HG03060 (cell line): ENCODE results near the gene C12orf57.

Experiments
- ATAC-seq: cut with Tn5 transposase; IDR thresholded peaks from one replicate; pipeline ENCODE4 v1.9.1; 2021; ENCODE audit warnings: low read depth, moderate number of reproducible peaks; ENCODE audit not compliant: unreplicated experiment

Gene C12orf57

DNA sequence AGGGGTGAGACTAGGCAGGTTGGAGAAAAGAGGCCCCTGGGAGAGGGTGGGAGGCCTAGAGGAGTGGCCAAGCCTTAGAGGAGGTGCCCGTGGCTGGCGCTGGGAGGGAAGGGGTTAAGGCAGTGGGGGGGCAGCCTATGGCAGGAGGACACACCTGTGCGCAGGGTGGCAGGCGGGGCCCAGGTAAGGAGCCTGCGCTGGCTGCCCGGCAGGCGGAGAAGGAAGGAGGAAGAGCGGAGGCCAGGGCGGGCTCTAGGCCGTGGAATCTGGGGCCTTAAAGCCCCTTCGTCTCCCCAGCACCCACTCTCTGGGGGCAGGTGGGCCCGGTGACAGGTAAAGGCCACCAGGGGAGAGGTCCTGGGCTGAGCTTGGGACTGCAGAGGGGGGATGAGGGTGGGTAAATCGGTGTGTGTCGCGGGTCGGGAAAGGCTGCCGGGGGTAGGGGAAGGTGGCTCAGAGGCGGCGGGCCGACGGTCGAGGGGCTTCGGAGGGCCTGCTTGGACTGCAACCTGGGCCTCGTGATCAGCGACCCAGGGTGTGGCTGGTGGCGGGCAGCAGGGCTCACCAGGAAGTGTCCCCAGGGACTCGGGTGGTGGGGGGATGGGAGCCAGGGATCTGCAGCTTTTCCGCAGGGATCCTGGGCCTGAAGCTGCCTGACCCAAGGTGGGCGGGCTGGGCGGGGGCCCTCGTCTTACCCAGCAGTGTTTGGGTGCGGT lies 19.4 kb downstream of the C12orf57 start:
- ATAC-seq = no peak

DNA sequence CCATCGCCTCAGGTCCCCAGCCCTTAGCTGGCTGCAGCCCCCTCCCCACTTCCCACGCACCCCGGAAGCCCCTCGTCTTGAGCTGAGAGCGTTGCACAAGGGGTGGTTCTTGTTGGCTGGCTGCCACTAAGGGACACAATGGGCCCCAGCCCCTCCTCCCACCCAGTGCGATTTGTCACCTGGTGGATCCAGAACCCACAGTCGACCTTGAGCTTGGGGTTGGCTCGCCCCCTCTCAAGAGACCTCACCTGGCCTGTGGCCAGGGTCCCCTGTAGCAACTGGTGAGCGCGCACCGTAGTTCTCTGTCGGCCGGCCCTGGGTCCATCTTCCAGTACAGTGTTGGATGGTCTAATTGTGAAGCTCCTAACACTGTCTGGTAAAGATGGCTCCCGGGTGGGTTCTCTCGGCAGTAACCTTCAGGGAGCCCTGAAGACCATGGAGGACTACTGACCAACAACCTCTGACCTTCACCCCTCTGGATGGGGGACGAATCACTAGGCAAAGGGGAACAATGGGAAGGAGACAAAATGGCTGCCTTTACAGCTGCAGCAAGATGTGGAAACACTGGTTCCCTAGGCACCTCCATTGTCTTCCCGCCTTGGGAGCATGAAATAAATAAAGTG lies 20.1 kb downstream of the C12orf57 start:
- no peak for ATAC-seq

- ATAC-seq = no peak
These were observed 20.8 kb downstream of the C12orf57 start for GRCh38 chr12:6964605-6965025.

DNA sequence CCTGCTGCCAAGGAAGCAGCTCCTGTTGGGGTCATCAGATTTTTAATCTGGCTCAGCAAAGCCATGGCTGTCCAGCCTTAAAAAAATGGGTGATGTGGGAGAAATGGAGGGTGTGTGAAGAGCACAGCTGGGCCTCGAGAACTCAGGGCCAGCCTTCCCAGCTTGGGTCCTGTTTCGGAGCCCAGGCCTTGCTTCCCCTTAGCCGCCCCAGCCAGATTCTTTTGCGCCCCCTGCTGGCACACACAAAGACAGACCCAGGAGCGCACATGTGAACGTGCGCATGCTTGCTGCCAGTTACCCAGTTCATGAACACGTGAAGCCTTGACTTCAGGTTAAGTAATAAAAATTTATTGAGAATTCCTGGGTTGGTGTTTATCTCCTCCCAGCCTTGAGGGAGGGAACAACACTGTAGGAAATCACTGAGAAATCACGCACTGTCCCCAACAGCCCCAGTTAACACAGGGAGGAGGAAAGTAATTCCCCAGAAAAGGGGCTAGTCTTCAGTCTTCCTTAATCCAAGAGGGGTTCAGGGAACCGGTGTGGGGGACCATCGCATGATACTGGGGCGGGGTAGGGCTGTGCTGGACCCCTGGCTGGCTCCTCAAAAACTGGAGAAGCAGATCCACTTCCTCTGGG lies 21.3 kb downstream of the C12orf57 start:
- no peak for ATAC-seq

DNA sequence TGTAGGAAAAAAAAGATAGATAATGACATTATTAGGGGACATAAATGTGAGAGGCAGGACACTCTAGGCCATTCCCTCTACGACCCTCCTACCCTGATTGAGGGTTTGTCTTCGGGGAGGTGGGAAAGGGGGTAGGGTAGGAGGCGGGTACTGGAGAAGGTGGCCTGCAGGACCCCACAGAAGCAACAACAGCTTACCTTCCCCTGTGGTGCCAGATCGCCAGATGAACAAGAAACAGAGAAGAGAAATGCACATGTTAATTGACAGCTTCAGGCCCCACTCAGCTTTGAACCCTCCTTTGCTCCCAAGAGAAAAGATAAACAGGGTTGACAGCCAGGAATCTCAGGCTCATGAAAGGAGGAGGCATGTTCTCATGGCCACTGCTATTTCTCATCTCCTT lies 21.9 kb downstream of the C12orf57 start:
- ATAC-seq = no peak

DNA sequence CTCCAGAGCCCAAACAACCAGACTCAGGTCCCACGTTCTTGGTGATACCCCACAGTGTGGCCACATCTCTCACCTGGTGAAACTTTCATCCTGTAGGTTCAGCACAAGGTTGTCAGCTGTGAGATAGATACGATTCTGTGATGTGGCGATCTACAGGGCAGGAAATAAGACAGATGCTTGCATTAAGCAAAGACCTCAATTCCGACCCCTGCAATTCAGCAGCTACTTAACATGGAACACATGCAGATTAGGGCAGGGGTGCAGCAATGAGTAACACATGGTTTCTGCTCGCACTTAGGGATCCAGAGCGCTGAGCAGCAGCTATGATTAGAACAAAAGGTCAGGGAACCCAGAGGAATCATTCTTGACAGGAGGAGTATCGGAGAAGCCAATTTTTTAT lies 22.5 kb downstream of the C12orf57 start:
- ATAC-seq = no peak

DNA sequence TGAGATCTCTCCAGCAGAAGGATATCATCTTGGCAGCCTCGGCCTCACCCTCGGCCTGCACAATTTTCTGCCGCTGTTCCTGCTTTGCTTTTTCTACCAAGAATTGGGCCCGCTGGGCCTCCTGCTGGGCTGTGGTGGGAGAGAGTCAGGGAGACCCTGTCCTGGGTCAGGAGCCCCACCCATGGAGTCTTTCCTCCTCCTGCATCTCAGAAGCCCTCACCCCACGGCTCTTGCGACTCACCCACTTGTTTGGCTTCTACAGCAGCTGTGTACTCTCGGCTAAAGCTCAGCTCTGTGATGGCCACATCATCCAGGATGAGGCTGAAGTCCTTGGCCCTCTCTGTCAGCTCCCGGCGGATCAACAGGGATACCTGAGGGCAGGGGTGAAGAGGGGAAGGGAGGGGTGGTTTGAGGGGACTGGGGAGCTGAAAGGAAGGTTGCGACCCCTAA lies 23.9 kb downstream of the C12orf57 start:
- no peak for ATAC-seq

- no peak for ATAC-seq
These were observed 24.6 kb downstream of the C12orf57 start for GRCh38 chr12:6968426-6968825.

DNA sequence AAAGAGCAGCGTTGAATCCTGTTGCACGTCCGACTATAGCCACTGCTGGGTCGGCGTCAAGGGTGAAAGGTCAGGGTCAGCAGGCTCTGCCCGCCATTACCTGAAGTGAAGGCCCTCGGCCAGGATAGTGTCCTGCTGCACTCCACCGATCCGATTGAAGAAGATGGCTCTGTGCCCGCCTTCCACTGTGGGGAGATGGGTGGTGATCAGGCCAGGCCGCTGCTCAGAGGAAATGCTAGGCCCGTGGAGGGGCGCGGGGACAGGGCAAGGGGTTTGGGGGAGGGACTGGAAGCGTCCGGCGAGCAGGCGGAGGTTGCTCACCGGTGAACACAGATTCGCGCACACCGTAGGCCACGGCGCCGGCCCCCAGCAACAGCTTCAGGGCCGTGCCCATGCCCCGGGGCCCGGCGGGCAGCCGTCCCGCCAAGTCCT lies 26.3 kb downstream of the C12orf57 start:
- peak; percentile 3 for ATAC-seq

DNA sequence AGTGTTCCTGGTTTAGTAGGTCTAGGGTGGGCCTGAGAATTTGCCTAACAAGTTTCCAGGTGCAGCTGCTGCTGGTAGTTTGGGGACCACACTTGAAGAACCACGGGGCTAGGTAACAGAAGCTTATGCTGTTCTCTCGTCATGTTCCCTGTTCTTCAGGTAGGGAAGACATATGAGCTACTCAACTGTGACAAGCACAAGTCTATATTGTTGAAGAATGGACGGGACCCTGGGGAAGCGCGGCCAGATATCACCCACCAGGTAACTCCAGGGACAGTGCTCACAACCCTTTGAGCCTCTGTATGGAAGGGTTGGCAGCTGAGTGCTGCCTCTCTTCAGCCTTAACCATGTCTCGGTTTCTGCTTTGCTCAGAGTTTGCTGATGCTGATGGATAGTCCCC lies 30.4 kb downstream of the C12orf57 start:
- ATAC-seq = no peak

- ATAC-seq = no peak
These were observed 31.6 kb downstream of the C12orf57 start for GRCh38 chr12:6975297-6976032.

- ATAC-seq = no peak
These were observed 33.8 kb downstream of the C12orf57 start for GRCh38 chr12:6977653-6978052.

DNA sequence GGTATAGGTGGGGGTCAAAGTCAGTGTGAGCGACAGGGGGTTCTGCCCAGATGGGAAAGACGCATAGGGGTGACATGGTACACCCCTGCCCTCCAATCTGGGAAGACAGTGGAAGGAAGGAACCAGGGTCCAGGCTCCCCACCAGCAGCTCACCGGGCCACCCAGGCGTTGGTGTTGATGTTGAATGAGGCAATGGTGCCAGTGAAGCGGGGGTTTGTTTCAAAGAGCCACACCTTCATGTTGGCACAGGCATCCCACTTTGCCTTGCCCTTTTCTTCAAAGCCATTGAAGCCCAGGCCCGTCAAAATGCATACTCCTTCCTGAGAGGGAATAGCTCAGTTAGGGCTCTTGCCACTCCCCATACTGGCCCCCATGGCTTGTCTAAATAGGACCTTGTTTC lies 34.4 kb downstream of the C12orf57 start:
- no peak for ATAC-seq

DNA sequence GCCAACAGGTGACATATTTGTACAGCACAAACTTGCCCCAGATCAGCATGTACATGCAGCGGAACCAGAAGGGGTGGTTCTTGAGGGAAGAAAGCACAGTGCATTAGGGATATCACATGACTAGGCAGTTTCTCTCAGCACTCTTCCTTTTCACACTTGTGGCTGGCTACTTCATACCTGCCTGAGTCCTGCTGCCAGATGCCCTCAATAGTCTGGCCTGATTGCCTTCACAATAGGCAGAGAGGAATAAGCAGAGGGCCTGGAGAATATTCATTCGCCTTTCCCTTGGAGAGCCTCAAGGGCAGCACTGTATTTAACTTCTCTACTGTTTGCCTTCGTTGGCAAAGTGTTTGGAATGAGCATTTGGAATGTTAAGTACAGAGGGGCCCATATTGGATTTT lies 34.8 kb downstream of the C12orf57 start:
- no peak for ATAC-seq

- no peak for ATAC-seq
These were observed 35.2 kb downstream of the C12orf57 start for GRCh38 chr12:6979021-6979420.

- ATAC-seq = no peak
These were observed 35.6 kb downstream of the C12orf57 start for GRCh38 chr12:6979453-6979852.

DNA sequence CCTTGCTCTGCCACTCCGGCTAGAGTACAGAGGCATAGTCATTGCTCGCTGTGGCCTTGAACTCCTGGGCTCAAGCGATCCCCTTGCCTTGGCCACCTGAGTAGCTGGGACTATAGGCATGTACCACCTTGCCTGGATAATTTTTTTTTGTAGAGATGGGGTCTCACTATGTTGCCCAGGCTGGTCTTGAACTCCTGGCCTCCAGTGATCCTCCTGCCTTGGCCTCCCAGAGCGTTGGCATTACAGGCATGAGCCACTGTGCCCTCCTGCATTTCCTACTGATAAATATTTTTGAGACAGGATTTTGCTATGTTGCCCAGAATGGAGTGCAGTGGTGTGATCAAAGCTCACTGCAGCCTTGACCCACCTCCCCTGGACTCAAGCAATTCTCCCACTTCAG lies 36.3 kb downstream of the C12orf57 start:
- ATAC-seq = no peak

GRCh38 chr12:6980740-6981139 lies 36.9 kb downstream of the C12orf57 start:
- no peak for ATAC-seq

- ATAC-seq = no peak
These were observed 37.6 kb downstream of the C12orf57 start for GRCh38 chr12:6981152-6982052.

- no peak for ATAC-seq
These were observed 38.7 kb downstream of the C12orf57 start for GRCh38 chr12:6982532-6982931.
